BLaER1 (cell line): ENCODE data around the gene PRAMEF20.

Source experiments
- H3K27ac ChIP-seq: shearing (Covaris generic); formaldehyde crosslinking; 2 replicates; pipeline ENCODE4 v1.8.1; 2022
- H3K27me3 ChIP-seq: shearing (Covaris generic); formaldehyde crosslinking; 2 replicates; pipeline ENCODE4 v1.8.1; 2022
- H3K36me3 ChIP-seq: shearing (Covaris generic); formaldehyde crosslinking; 2 replicates; pipeline ENCODE4 v1.8.1; 2022
- H3K4me1 ChIP-seq: shearing (Covaris generic); formaldehyde crosslinking; 2 replicates; pipeline ENCODE4 v1.8.1; 2022
- H3K4me2 ChIP-seq: shearing (Covaris generic); formaldehyde crosslinking; 2 replicates; pipeline ENCODE4 v1.8.1; 2022
- H3K4me3 ChIP-seq: shearing (Covaris generic); formaldehyde crosslinking; 2 replicates; pipeline ENCODE4 v1.8.1; 2022
- H3K9ac ChIP-seq: shearing (Covaris generic); formaldehyde crosslinking; 2 replicates; pipeline ENCODE4 v1.8.1; 2022
- H3K9me3 ChIP-seq: shearing (Covaris generic); formaldehyde crosslinking; 2 replicates; pipeline ENCODE4 v1.8.1; 2022
- H4K20me1 ChIP-seq: shearing (Covaris generic); formaldehyde crosslinking; 2 replicates; pipeline ENCODE4 v1.8.1; 2022
- Cebpa-rat ChIP-seq: shearing (Covaris generic); IDR thresholded peaks from 2 replicates; pipeline ENCODE4 v1.8.1; 2022

The PRAMEF20 gene

DNA sequence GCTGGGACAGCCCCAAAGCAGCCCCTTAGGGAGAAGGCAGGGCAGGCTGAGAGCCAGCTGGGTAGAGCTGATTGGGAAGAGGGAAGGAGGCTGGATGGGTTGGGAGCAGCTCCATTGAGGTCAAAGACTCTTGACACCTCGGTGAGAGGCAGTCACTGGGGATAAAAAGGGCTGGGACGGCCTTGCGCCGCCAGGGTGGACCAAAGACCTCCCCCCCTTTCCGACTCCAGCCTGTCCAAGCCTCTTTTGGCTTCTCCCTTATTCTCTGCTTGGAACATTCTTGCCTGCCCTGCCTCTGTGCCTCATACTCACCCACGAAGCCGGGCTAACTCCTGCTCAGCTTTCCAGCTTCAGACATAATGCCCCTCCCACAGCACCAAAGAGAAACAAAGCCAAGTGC, 52.4 kb downstream of the PRAMEF20 start:
- Histone ChIP-seq H3K36me3 (no peaks in the 10 kb centered on the region), H3K9me3 (no peaks in the 10 kb centered on the region), H4K20me1 (no peaks in the 10 kb centered on the region), H3K27me3 (no peaks in the 10 kb centered on the region), H3K4me2 (no peak overlapping the region), H3K4me1 (no peaks in the 10 kb centered on the region), H3K9ac (no peak overlapping the region), H3K4me3 (no peak overlapping the region), H3K27ac (no peak overlapping the region)
- no peak for TF ChIP-seq Cebpa-rat

- Histone ChIP-seq H3K4me2 (no peak overlapping the region), H3K27ac (no peak overlapping the region), H3K9ac (no peak overlapping the region), H3K9me3 (no peaks in the 10 kb centered on the region), H3K36me3 (no peaks in the 10 kb centered on the region), H3K4me3 (no peak overlapping the region), H4K20me1 (no peaks in the 10 kb centered on the region), H3K4me1 (peaks cover 6% of the 10 kb centered on the region; the same call in 1 of the 2 replicates), H3K27me3 (no peaks in the 10 kb centered on the region)
- no peak for TF ChIP-seq Cebpa-rat
Observed at GRCh38 chr1:13465515-13465914, 55.3 kb downstream of the PRAMEF20 start.

DNA sequence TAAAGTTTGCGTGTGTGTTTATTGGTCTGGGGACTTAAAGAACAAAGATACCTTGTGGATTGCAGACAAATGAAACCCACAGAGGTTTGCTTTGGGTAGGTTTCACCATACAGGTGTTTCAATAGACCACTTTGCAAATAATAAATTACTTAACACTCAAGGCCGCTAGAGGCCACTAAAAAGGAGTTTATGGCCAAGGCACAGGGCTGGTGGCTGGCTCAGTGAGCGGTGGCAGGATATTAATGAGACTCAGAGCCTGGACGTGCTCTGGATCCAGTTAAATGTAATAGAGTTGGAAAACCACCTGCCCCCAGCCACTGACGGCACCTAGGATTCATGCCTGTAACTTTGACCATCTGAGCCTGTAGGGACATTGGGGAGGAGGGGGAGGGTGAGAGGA, 59.1 kb downstream of the PRAMEF20 start:
- Histone ChIP-seq H3K9ac (no peak overlapping the region), H3K9me3 (no peaks in the 10 kb centered on the region), H3K4me2 (no peak overlapping the region; the same call in 1 of the 2 replicates), H3K27ac (0 out of 2 replicates have a peak overlapping the region, but pooled peaks have one; percentile 29), H3K27me3 (no peaks in the 10 kb centered on the region), H3K4me3 (no peak overlapping the region), H3K36me3 (no peaks in the 10 kb centered on the region), H3K4me1 (peaks cover 6% of the 10 kb centered on the region; the same call in 1 of the 2 replicates), H4K20me1 (no peaks in the 10 kb centered on the region)
- TF ChIP-seq Cebpa-rat, result no peak
